Activated naive CD4-positive, alpha-beta T cell treated with anti-CD3 and anti-CD28 coated beads, Interleukin-2, amount 50 U/mL, for 24 hours (primary cell): ENCODE results near the gene ILF3.

Source experiments
- H3K27ac Mint-ChIP-seq: one replicate; pipeline ENCODE4 v1.8.0; 2021; ENCODE audit warnings: mild to moderate bottlenecking, mixed read lengths
- H3K27me3 Mint-ChIP-seq: one replicate; pipeline ENCODE4 v1.8.0; 2021; ENCODE audit warnings: mixed read lengths
- H3K36me3 Mint-ChIP-seq: one replicate; pipeline ENCODE4 v1.8.0; 2021; ENCODE audit warnings: mixed read lengths
- H3K4me1 Mint-ChIP-seq: one replicate; pipeline ENCODE4 v1.8.0; 2021; ENCODE audit warnings: mixed read lengths
- H3K4me3 Mint-ChIP-seq: one replicate; pipeline ENCODE4 v1.8.0; 2021; ENCODE audit warnings: mild to moderate bottlenecking, mixed read lengths
- H3K9me3 Mint-ChIP-seq: one replicate; pipeline ENCODE4 v1.8.0; 2021; ENCODE audit warnings: mixed read lengths

ILF3 gene

DNA sequence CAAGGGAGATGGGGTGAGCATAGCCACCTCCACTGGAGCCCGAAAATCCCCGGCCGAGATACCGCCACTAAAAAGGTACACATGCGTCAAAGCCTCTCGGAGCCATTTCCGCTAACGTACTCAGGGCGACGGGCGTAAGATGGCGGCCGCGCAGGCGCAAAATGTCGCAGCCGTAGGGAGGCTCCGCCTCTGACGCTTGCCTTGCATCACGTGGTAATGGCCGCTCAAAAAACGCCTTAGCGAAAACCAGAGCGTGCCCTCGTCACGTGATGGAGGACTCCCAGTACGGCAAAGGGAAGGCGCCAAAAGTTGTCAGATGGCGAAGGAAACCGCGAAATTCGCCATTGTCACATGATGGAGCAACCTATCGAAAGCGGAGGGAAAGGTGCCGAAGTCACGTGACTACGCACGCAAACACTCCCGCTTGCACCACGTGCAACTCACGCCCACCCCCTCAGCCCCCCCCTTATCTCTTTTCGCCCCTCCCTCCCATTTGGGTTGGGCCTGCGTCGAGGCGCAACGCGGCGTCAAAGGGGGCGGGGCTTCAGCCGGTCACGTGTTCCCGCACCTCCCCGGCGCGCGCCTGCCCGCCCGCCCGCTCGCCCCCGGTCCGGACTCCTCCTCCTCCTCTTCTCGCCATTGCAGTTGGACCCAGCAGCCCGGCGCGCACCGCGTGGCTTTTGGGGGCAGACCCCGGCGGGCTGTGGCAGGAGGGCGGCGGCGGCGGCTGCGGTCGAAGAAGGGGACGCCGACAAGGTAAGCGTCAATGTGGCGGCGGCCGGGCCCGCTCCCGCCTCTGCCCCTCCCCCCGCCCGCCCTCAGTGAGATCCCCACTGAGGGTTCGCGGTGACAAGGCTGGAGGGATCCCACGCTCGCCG, at the start of gene ILF3:
Gene ILF3 (plus strand): TSS at position 615 of the 878 bp plus-strand sequence. CDS start 16,260 bp downstream, outside the sequence.
- H3K4me1 Mint-ChIP-seq: peaks cover 38% of the 10 kb centered on the region
- H3K36me3 Mint-ChIP-seq: peaks cover 21% of the 10 kb centered on the region
- H3K4me3 Mint-ChIP-seq: peak within 1 kb of the TSS; percentile 98
- H3K27me3 Mint-ChIP-seq: no peaks in the 10 kb centered on the region
- no peaks in the 10 kb centered on the region for H3K9me3 Mint-ChIP-seq
- peak within 1 kb of the TSS; percentile 99 for H3K27ac Mint-ChIP-seq

DNA sequence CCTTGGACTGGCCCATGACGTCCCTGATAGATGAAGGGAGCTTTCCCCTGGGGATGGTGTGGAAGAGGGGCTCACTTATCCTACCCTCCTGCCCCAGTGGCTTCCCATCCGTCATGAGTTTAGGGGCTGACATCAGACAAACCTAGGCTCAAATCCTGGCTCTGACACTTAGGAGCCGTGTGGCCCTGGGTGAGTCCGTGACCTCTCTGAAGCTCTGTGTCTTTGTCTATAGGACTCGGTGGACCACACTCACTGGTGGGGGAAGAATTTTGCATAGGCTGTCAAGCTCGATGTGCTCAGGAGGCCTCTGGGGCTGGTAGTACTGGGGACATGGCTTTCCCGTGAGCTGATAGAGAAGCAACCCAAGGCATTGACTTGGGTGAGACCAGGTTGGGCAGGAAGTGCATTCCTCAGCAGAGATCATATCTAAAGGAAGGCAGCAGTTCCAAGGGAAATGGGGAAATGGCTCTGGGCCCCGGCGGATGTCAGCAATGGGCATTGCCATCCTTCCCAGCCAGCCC, 49.6 kb upstream of the ILF3 start:
- Mint-ChIP-seq H3K9me3 (no peaks in the 10 kb centered on the region), H3K27me3 (no peaks in the 10 kb centered on the region), H3K36me3 (no peaks in the 10 kb centered on the region), H3K4me1 (peaks cover 31% of the 10 kb centered on the region), H3K4me3 (peak overlapping the region; percentile 96), H3K27ac (peak overlapping the region; percentile 100)

DNA sequence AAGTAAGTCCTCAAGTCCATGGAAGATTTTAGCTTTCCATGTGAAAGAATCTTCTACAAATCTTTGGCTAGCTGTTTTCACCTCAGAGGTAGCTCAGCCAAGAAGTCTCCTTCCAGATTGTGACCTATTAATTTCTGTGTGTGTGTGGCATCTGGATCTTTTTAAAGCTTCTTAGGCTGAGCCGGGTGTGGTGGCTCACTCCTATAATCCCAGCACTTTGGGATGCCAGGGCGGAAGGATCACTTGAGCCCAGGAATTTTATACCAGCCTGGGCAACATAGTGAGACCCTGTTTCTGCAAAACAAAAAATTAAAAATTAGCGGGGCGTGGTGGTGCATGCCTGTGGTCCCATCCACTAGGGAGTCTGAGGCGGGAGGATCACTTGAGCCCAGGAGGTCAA, 42.2 kb upstream of the ILF3 start:
- H3K27ac Mint-ChIP-seq: no peak overlapping the region
- H3K9me3 Mint-ChIP-seq: no peaks in the 10 kb centered on the region
- H3K27me3 Mint-ChIP-seq: no peaks in the 10 kb centered on the region
- no peaks in the 10 kb centered on the region for H3K36me3 Mint-ChIP-seq
- H3K4me3 Mint-ChIP-seq: no peak overlapping the region
- H3K4me1 Mint-ChIP-seq: peaks cover 45% of the 10 kb centered on the region

DNA sequence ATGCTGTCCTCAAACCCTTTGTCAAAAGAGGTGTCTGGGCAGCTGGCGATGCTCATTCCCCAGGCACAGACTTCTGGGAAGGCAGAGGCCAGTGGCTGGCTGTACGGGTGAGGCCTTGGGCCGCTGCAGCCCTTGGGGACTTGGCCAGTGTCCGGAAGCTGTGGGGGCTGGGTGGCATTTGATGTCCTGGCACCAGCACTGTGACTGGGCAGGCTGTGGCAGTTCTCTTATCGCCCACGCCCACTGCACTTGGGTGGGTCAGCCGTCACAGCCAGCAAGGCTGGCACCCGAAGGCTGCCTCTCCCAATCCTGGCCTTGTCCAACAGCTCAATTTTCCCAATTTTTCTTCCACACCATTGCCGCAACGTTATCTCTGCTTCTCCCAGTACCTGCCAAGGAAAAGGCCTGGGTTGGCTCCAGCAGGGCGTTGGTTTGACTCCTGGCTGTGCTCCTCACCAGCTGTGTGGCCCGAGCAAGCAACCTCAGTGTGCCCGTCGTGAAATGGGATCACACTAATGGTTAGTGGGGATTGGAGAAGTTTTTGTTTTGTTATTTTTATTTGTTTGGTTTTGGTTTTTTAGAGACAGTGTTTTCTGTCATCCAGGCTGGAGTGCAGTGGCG, 41.5 kb upstream of the ILF3 start:
- H3K4me1 Mint-ChIP-seq: peaks cover 49% of the 10 kb centered on the region
- no peaks in the 10 kb centered on the region for H3K36me3 Mint-ChIP-seq
- no peaks in the 10 kb centered on the region for H3K9me3 Mint-ChIP-seq
- H3K4me3 Mint-ChIP-seq: no peak overlapping the region
- H3K27ac Mint-ChIP-seq: peak overlapping the region; percentile 46
- no peaks in the 10 kb centered on the region for H3K27me3 Mint-ChIP-seq

DNA sequence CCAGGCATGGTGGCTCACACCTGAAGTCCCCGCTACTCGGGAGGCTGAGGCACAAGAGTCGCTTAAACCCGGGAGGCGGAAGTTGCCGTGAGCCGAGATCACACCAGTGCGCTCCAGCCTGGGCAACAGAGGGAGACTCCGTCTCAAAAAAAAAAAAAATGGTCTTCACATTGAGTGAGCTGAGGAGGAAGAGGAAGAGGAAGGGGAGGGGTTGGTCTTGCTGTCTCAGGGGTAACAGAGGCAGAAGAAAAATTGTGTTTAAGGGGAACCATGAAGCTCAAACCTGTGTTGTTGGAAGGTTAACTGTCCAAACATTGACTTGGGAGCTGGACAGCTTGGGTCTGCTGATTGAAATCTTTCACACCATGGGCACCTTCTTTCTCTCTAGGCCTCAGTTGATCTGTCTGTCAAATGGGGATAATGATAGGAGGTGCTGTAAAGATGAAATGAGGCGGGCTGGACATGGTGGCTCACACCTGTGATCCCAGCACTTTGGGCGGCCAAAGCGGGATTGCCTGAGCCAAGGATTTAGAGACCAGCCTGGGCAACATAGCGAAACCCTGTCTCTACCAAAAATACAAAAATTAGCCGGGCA, 38.6 kb upstream of the ILF3 start:
- peaks cover 57% of the 10 kb centered on the region for H3K4me1 Mint-ChIP-seq
- no peaks in the 10 kb centered on the region for H3K27me3 Mint-ChIP-seq
- peak overlapping the region; percentile 66 for H3K27ac Mint-ChIP-seq
- no peaks in the 10 kb centered on the region for H3K36me3 Mint-ChIP-seq
- peak overlapping the region; percentile 15 for H3K4me3 Mint-ChIP-seq
- no peaks in the 10 kb centered on the region for H3K9me3 Mint-ChIP-seq

DNA sequence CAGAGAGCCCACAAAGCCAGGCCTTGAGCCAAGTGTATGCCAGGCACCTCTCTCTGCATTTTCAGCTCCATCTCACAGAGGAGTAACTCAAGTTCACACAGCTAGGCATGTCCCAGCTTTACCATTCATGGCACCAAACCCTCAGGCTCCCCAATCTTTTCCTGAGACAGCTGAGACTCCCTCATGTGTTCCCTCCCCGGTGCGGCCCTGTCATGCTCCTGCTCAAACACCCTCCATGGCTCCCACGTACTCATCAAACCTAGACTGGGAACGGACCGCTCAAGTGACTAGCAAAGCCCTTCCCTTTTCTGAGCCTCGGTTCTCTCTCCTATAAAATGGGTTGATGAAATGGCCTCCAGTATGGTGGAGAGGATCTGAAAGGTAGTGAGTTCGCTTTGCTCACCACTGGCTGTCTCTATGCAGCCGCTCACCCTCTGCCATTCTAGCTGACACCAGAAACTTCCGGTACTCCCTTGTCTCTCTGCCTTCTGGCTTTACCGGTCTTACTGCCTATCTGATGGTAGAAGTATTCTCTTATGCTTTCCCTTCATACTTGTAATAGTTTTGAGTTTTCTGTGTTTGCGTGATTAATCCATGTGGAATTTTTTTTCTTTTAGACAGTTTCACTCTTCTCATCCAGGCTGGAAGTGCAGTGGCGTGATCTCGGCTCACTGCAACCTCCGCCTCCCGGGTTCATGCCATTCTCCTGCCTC, 36.6 kb upstream of the ILF3 start:
- peaks cover 65% of the 10 kb centered on the region for H3K4me1 Mint-ChIP-seq
- H3K4me3 Mint-ChIP-seq: no peak overlapping the region
- peak overlapping the region; percentile 63 for H3K27ac Mint-ChIP-seq
- no peaks in the 10 kb centered on the region for H3K27me3 Mint-ChIP-seq
- peaks cover 2% of the 10 kb centered on the region for H3K36me3 Mint-ChIP-seq
- no peaks in the 10 kb centered on the region for H3K9me3 Mint-ChIP-seq

DNA sequence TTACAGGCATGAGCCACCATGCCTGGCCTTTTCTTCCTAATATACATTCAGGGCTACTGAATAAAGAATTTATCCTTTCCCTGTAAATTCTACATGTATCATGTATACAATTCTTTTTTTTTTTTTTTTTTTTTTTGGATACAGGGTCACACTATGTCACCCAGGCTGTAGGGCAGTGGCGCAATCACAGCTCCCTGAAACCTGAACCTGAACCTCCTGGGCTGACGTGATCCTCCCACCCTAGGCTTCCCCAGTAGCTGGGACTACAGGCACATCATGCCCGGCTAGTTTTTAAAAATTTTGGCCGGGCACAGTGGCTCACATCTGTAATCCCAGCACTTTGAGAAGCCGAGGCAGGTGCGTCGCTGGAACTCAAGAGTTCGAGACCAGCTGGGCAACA, 35.3 kb upstream of the ILF3 start:
- no peak overlapping the region for H3K27ac Mint-ChIP-seq
- H3K36me3 Mint-ChIP-seq: peaks cover 2% of the 10 kb centered on the region
- H3K4me3 Mint-ChIP-seq: no peak overlapping the region
- H3K4me1 Mint-ChIP-seq: peaks cover 63% of the 10 kb centered on the region
- no peaks in the 10 kb centered on the region for H3K9me3 Mint-ChIP-seq
- no peaks in the 10 kb centered on the region for H3K27me3 Mint-ChIP-seq

DNA sequence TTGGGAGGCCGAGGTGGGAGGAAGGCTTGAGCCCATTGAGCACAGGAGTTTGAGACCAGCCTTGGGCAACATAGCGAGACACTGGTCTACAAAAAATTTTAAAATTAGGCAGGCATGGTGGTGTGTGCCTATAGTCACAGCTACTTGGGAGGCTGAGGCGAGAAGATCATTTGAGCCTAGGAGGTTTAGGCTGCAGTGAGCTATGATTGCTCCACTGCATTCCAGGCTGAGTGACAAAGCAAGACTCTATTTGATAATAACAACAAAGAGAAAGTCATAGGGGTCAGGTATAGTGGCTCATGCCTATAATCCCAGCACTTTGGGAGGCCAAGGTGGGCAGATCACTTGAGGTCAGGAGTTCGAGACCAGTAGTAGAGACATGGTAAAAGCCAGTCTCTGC, 33.4 kb upstream of the ILF3 start:
- no peaks in the 10 kb centered on the region for H3K27me3 Mint-ChIP-seq
- H3K27ac Mint-ChIP-seq: peak overlapping the region; percentile 86
- H3K9me3 Mint-ChIP-seq: no peaks in the 10 kb centered on the region
- H3K4me3 Mint-ChIP-seq: peak overlapping the region; percentile 16
- H3K4me1 Mint-ChIP-seq: peaks cover 63% of the 10 kb centered on the region
- peaks cover 2% of the 10 kb centered on the region for H3K36me3 Mint-ChIP-seq

DNA sequence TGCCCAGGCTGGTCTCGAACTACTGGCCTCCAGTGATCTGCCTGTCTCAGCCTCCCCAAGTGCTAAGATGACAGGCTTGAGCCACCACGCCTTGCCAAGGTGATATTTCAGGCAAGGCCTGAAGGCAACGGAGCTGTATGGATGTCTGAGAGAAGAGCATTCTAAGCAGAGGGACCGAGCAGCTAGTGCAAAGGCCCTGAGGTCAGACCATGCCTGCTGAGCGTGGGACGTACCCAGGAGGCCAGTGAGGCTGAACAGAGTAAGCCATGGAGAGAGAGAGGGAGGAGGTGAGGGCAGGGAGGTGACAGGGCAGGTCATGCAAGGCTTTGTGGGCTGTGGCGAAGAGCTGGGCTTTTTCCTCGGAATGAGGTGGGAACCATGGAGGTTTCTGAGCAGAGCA, 32.2 kb upstream of the ILF3 start:
- no peak overlapping the region for H3K4me3 Mint-ChIP-seq
- no peaks in the 10 kb centered on the region for H3K9me3 Mint-ChIP-seq
- peaks cover 2% of the 10 kb centered on the region for H3K36me3 Mint-ChIP-seq
- no peaks in the 10 kb centered on the region for H3K27me3 Mint-ChIP-seq
- H3K27ac Mint-ChIP-seq: peak overlapping the region; percentile 83
- H3K4me1 Mint-ChIP-seq: peaks cover 56% of the 10 kb centered on the region

DNA sequence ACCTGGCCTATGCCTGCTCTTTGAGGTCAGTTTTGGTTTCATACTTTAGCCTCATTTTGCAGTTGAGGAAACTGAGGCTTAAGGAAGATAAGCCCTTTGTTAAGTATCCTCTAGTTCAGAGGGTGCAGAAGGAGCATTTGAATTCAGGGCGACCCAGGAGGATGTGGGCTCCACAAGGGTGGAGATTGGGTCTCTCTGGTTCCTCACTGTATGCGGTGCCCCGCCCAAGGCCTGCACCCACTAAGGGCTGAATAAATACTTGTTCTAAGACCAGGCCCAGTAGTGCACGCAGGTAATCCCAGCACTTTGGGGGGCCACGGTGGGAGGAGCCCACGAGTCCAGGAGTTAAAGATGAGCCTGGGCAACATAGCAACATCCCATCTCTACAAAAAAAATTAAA, 29.6 kb upstream of the ILF3 start:
- no peaks in the 10 kb centered on the region for H3K9me3 Mint-ChIP-seq
- H3K27ac Mint-ChIP-seq: peak overlapping the region; percentile 76
- no peaks in the 10 kb centered on the region for H3K27me3 Mint-ChIP-seq
- H3K36me3 Mint-ChIP-seq: peaks cover 4% of the 10 kb centered on the region
- peaks cover 46% of the 10 kb centered on the region for H3K4me1 Mint-ChIP-seq
- H3K4me3 Mint-ChIP-seq: peak overlapping the region; percentile 1

DNA sequence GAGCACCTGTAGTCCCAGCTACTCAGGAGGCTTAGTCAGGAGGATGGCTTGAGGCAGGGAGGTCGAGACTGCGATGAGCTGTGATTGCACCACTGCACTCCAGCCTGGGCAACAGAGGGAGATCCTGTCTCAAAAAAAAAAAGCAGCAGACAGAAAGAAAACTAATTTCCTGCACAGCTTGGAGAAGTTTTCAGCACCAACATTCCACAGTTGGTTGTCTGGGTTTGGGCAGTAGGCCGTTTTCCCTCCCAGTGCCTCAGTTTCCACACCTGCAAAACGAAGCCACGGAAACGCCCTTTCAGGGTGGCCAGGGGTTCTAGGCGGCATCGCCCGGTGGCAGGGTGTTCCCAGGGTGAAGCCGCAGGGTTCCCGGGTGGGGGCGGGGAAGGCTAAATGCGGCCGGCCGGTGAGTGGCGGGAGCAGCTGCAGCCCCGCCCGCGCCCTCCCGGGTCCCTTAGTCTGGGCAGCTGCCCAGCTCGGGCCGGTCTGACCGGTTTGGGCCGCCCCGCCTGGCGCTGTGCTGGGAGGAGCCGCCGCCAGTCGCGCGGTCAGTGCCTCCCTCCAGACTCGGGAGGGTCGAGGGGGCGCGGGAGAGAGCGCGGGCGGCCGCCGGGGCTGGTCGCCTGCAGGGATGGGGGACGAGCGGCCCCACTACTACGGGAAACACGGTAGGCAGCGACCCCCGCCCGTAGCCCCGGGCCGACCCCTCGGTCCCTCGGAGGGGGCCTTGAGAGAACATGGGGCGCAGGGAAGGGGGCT, 29.0 kb upstream of the ILF3 start, which contains the start of gene SLC44A2:
Gene SLC44A2 (plus strand): TSS at position 551 of the 759 bp plus-strand sequence. CDS start 81 bp downstream, at position 632.
- Mint-ChIP-seq H3K27ac (peak within 1 kb of the TSS; percentile 76), H3K27me3 (no peaks in the 10 kb centered on the region), H3K4me3 (peak within 1 kb of the TSS; percentile 1), H3K4me1 (peaks cover 42% of the 10 kb centered on the region), H3K9me3 (no peaks in the 10 kb centered on the region), H3K36me3 (peaks cover 4% of the 10 kb centered on the region)

DNA sequence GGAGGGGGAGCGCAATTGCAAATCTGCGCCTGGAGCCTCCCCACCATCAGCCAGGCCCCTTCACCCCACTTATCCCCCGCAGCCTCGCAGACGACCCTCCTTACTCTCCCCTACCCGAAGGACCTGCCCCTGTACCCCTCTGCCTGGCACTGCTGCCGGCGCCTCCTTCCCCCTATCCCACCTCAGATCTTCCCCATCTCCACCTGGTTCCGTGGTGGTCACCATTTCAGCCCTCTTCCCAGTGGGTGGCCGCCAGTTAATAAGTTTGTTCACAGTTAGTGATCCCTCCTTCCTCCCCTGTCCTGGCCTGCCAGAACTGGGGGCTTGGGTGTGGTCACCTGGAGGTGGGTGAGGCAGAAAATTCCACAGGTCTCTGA, 28.4 kb upstream of the ILF3 start:
- H3K27ac Mint-ChIP-seq: peak overlapping the region; percentile 32
- peaks cover 37% of the 10 kb centered on the region for H3K4me1 Mint-ChIP-seq
- no peaks in the 10 kb centered on the region for H3K9me3 Mint-ChIP-seq
- H3K27me3 Mint-ChIP-seq: no peaks in the 10 kb centered on the region
- peaks cover 4% of the 10 kb centered on the region for H3K36me3 Mint-ChIP-seq
- H3K4me3 Mint-ChIP-seq: no peak overlapping the region

DNA sequence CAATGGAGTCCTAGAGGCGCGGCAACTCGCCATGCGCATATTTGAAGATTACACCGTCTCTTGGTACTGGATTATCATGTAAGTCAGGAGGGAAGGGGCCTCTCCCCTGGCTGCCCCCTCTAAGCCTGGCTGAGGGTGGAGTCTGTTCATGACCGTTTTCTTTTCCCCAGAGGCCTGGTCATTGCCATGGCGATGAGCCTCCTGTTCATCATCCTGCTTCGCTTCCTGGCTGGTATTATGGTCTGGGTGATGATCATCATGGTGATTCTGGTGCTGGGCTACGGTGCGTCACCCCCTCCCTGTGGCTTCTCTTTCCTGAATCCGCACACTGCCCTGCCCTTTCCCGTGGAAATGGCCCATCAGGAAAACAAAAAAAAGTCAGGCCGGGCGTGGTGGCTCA, 22.3 kb upstream of the ILF3 start:
- peaks cover 9% of the 10 kb centered on the region for H3K36me3 Mint-ChIP-seq
- H3K27ac Mint-ChIP-seq: no peak overlapping the region
- H3K27me3 Mint-ChIP-seq: no peaks in the 10 kb centered on the region
- H3K9me3 Mint-ChIP-seq: no peaks in the 10 kb centered on the region
- H3K4me1 Mint-ChIP-seq: no peaks in the 10 kb centered on the region
- no peak overlapping the region for H3K4me3 Mint-ChIP-seq

DNA sequence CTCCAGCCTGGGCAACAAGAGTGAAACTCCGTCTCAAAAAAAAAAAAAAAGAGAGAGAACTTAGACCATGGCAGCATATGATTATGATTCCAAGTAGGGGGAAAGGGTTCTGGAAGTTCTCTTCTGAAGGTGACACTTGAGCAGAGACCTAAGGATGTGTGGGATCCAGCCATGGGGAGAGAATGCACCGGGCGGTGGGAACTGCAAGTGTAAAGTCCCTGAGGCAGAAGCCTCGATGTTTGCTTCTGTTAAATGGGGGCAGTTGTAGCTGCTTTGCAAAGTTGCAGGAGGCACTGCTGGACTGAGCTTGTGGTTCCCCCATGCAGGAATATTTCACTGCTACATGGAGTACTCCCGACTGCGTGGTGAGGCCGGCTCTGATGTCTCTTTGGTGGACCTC, 19.7 kb upstream of the ILF3 start:
- no peak overlapping the region for H3K27ac Mint-ChIP-seq
- H3K9me3 Mint-ChIP-seq: no peaks in the 10 kb centered on the region
- H3K27me3 Mint-ChIP-seq: no peaks in the 10 kb centered on the region
- H3K4me3 Mint-ChIP-seq: no peak overlapping the region
- H3K36me3 Mint-ChIP-seq: peaks cover 12% of the 10 kb centered on the region
- H3K4me1 Mint-ChIP-seq: peaks cover 5% of the 10 kb centered on the region

DNA sequence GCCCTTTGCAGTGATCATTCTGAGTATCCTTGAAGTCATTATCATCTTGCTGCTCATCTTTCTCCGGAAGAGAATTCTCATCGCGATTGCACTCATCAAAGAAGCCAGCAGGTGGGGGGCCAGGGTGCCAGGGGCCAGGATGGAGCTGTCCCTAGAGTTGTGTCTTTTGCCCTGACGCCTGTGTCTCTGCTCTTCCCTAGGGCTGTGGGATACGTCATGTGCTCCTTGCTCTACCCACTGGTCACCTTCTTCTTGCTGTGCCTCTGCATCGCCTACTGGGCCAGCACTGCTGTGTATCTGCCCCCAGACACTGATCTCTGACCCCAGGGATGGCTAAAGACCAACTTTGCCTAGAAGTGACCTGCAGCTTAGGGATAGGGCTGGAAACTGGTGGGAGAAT, 19.2 kb upstream of the ILF3 start:
- Mint-ChIP-seq H3K36me3 (peaks cover 12% of the 10 kb centered on the region), H3K4me3 (no peak overlapping the region), H3K4me1 (peaks cover 5% of the 10 kb centered on the region), H3K27me3 (no peaks in the 10 kb centered on the region), H3K27ac (no peak overlapping the region), H3K9me3 (no peaks in the 10 kb centered on the region)
